GM10266 (cell line): ENCODE data around the gene ANXA3.

Experiments
- DNase-seq: peaks from one replicate; pipeline ENCODE4 v3.0.0; 2012; ENCODE audit errors: extremely low spot score
- CTCF ChIP-seq: IDR thresholded peaks from 2 replicates; pipeline ENCODE4 v1.5.1; 2012; ENCODE audit warnings: mild to moderate bottlenecking, low read depth; ENCODE audit not compliant: control insufficient read depth, insufficient read depth; ENCODE audit errors: missing control alignments

The ANXA3 gene

DNA sequence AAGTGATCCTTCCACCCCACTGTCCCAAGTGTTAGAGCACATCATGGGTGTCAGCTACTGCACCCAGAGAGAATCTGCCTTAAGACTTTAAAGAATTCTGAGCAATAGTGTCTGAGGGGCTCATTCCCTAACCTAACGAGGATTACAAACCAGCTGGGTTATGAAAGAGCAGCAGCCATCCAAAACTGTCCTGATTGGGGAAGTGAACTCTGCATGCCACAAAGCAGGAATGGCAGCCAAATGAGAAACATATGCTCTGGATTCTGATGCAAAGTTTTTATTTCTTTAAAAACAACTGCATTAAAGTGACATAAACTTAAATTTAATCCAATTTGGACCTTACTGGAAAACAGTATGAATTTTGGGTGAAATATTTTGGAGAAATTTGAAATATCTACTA lies 103.2 kb downstream of the ANXA3 start:
- no peak for DNase-seq
- TF ChIP-seq CTCF: no peak

GRCh38 chr4:78656968-78657445 lies 105.4 kb downstream of the ANXA3 start:
- DNase-seq: no peak
- TF ChIP-seq CTCF: no peak

GRCh38 chr4:78659264-78659663 lies 107.7 kb downstream of the ANXA3 start:
- TF ChIP-seq CTCF: no peak
- DNase-seq: no peak

DNA sequence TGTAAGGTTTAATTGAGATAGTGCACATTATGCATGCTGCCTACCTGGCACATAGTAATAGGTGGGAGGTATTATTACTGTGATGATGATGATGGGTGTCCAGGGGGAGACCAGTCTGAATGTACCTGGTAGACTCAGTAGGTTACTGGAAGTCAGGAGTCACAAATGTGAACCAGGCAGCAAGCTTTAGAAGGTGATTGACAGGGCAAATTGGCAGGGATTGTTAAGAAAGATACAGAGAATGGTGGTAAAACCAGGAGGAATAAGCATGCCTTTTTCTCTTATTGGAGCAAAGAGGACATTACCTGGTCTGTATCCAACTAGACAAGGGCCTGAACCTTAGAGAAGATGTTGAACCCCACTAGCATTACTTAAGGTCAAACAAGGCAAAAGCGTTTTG lies 108.1 kb downstream of the ANXA3 start:
- TF ChIP-seq CTCF: no peak
- DNase-seq: no peak
